PC-9 (cell line): ENCODE results near the gene LY6G5B. TPM values are rescaled to one million over a fixed set of nuclear protein-coding genes. Genes with fewer than 3 reads are reported as not detected.

Experiments used
- BruUV-seq: library from RNA; stranded (reverse); fragments of 400-500 nt; replicated peaks from 2 replicates; lab custom pipeline; 2021; lab: Mats Ljungman, UMichigan
- CTCF ChIA-PET: fragments of 300-600 bp; sonication (Branson Sonifier 250); formaldehyde crosslinking; loops from one replicate; lab custom pipeline; 2022; ENCODE audit warnings: antibody characterized with exemption; lab: Charles Lee
- POLR2A ChIA-PET: fragments of 300-600 bp; sonication (Branson Sonifier 250); formaldehyde crosslinking; loops from one replicate; lab custom pipeline; 2022; ENCODE audit warnings: antibody characterized with exemption; ENCODE audit not compliant: unreplicated experiment; lab: Charles Lee
- DNase-seq, 2 experiments: peaks; one replicate each; pipeline versions ENCODE4 v3.0.0 to v3.0.0-alpha.2; 2015 to 2022; ENCODE audit warnings: mixed read lengths in 1 of 2
- H2AFZ ChIP-seq: fragments of 200-600 bp; sonication (generic); 2 replicates; pipeline ENCODE4 v1.8.1; 2017; ENCODE audit warnings: antibody characterized with exemption
- H3F3A ChIP-seq: fragments of 200-600 bp; sonication (generic); 2 replicates; pipeline ENCODE4 v1.8.1; 2017; ENCODE audit warnings: antibody characterized with exemption, mild to moderate bottlenecking, low read depth; ENCODE audit not compliant: insufficient read depth
- H3K27ac ChIP-seq: fragments of 200-600 bp; sonication (generic); 2 replicates; pipeline ENCODE4 v1.6.1; 2016; ENCODE audit warnings: mixed run types
- H3K27me3 ChIP-seq: fragments of 200-600 bp; sonication (generic); 2 replicates; pipeline ENCODE4 v1.6.1; 2016; ENCODE audit warnings: low read depth, mixed run types; ENCODE audit not compliant: insufficient read depth
- H3K36me3 ChIP-seq: fragments of 200-600 bp; sonication (generic); 2 replicates; pipeline ENCODE4 v1.6.1; 2016; ENCODE audit warnings: low read depth, mixed run types
- H3K4me1 ChIP-seq: fragments of 200-600 bp; sonication (generic); replicated peaks from 2 replicates; pipeline ENCODE4 v1.6.1; 2016; ENCODE audit warnings: mixed run types; ENCODE audit not compliant: insufficient read depth
- H3K4me2 ChIP-seq: fragments of 200-600 bp; sonication (generic); 2 replicates; pipeline ENCODE4 v1.6.1; 2017; ENCODE audit warnings: mixed run types
- H3K4me3 ChIP-seq: fragments of 200-600 bp; sonication (generic); 2 replicates; pipeline ENCODE4 v1.6.1; 2016; ENCODE audit warnings: mixed run types
- H3K79me2 ChIP-seq: fragments of 200-600 bp; sonication (generic); 2 replicates; pipeline ENCODE4 v1.6.1; 2017; ENCODE audit warnings: low read depth, mixed run types
- H3K9me2 ChIP-seq: fragments of 200-600 bp; sonication (generic); 2 replicates; pipeline ENCODE4 v1.8.1; 2017; ENCODE audit warnings: mild to moderate bottlenecking; ENCODE audit not compliant: insufficient read depth
- H3K9me3 ChIP-seq: fragments of 200-600 bp; sonication (generic); 2 replicates; pipeline ENCODE4 v1.8.1; 2016; ENCODE audit warnings: low read depth; ENCODE audit not compliant: insufficient read depth
- H4K20me1 ChIP-seq: fragments of 200-600 bp; sonication (generic); 2 replicates; pipeline ENCODE4 v1.8.1; 2017; ENCODE audit not compliant: insufficient read depth
- EZH2 ChIP-seq: fragments of 200-600 bp; sonication (generic); IDR thresholded peaks from 2 replicates; pipeline ENCODE4 v1.8.0; 2017; ENCODE audit warnings: antibody characterized with exemption, low read depth
- intact Hi-C: fragments of 100-400 bp; cut with micrococcal nuclease; formaldehyde crosslinking; loops from one replicate; pipeline ENCODE4 v1.10.0; 2022; ENCODE audit not compliant: unreplicated experiment
- total RNA-seq: library from RNA; stranded (reverse); gene quantifications from 2 replicates; pipeline ENCODE4 v1.2.3, GENCODE V29; 2021
- TF ChIP-seq, protein P1 (sequence below): fragments of 200-600 bp; sonication (generic); conservative IDR thresholded peaks from 2 replicates; pipeline ENCODE4 v1.6.1; 2017; ENCODE audit warnings: mixed run types, antibody characterized with exemption, mild to moderate bottlenecking, moderate library complexity

LY6G5B gene
- total RNA-seq, 1 experiment from 2014 or later: 24.0 TPM

GRCh38 chr6:31634131-31634530 is 35.6 kb upstream of the LY6G5B start:
- Histone ChIP-seq H3K79me2 (no peaks in the 10 kb centered on the region), H3K4me1 (no peaks in the 10 kb centered on the region), H3K27ac (no peak overlapping the region), H3F3A (peaks cover 67% of the 10 kb centered on the region), H3K4me2 (no peak overlapping the region), H3K27me3 (no peaks in the 10 kb centered on the region), H3K36me3 (peaks cover 12% of the 10 kb centered on the region; the same call in 1 of the 2 replicates), H2AFZ (no peak overlapping the region), H3K9me3 (no peaks in the 10 kb centered on the region), H4K20me1 (0 out of 2 replicates have a peak, but pooled peaks cover 11% of the 10 kb centered on the region), H3K9me2 (no peaks in the 10 kb centered on the region), H3K4me3 (no peak overlapping the region)
- BruUV-seq: no TSS peak
- CTCF ChIA-PET: no interaction called here
- TF ChIP-seq EZH2: no peak
- TF ChIP-seq, protein P1, sequence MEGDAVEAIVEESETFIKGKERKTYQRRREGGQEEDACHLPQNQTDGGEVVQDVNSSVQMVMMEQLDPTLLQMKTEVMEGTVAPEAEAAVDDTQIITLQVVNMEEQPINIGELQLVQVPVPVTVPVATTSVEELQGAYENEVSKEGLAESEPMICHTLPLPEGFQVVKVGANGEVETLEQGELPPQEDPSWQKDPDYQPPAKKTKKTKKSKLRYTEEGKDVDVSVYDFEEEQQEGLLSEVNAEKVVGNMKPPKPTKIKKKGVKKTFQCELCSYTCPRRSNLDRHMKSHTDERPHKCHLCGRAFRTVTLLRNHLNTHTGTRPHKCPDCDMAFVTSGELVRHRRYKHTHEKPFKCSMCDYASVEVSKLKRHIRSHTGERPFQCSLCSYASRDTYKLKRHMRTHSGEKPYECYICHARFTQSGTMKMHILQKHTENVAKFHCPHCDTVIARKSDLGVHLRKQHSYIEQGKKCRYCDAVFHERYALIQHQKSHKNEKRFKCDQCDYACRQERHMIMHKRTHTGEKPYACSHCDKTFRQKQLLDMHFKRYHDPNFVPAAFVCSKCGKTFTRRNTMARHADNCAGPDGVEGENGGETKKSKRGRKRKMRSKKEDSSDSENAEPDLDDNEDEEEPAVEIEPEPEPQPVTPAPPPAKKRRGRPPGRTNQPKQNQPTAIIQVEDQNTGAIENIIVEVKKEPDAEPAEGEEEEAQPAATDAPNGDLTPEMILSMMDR: no peak
- POLR2A ChIA-PET: no interaction called here
- DNase-seq: no peak
- intact Hi-C loops: no loop called here

GRCh38 chr6:31634969-31635575 is 34.7 kb upstream of the LY6G5B start:
- Histone ChIP-seq H3K4me3 (no peak overlapping the region), H3K27ac (no peak overlapping the region), H2AFZ (no peak overlapping the region), H3K27me3 (no peaks in the 10 kb centered on the region), H3K79me2 (no peaks in the 10 kb centered on the region), H3K4me1 (no peaks in the 10 kb centered on the region), H4K20me1 (0 out of 2 replicates have a peak, but pooled peaks cover 17% of the 10 kb centered on the region), H3F3A (peaks cover 70% of the 10 kb centered on the region), H3K9me3 (no peaks in the 10 kb centered on the region), H3K4me2 (no peak overlapping the region), H3K9me2 (no peaks in the 10 kb centered on the region), H3K36me3 (peaks cover 16% of the 10 kb centered on the region; the same call in 1 of the 2 replicates)
- BruUV-seq: no TSS peak
- POLR2A ChIA-PET: interaction anchor here (0.5 kb wide), 1 partner anchor 14 kb away, joined by 3 read pairs; no protein-coding TSS in a partner anchor
- intact Hi-C loops: no loop called here
- CTCF ChIA-PET: interaction anchor here (0.6 kb wide), 1 partner anchor 28 kb away, joined by 6 read pairs; no protein-coding TSS in a partner anchor
- no peak for DNase-seq
- TF ChIP-seq, protein P1: no peak
- TF ChIP-seq EZH2: no peak

- H3K27ac ChIP-seq: no peak overlapping the region
- intact Hi-C loops: no loop called here
- CTCF ChIA-PET: no interaction called here
- no peak overlapping the region for H3K4me3 ChIP-seq
- H3K4me2 ChIP-seq: no peak overlapping the region
- DNase-seq: no peak
- no peaks in the 10 kb centered on the region for H3K9me2 ChIP-seq
- no peaks in the 10 kb centered on the region for H3K79me2 ChIP-seq
- no peak for TF ChIP-seq EZH2
- TF ChIP-seq, protein P1: no peak
- BruUV-seq: TSS peak; percentile 16
- no peaks in the 10 kb centered on the region for H3K27me3 ChIP-seq
- 0 out of 2 replicates have a peak, but pooled peaks cover 17% of the 10 kb centered on the region for H4K20me1 ChIP-seq
- peaks cover 73% of the 10 kb centered on the region for H3F3A ChIP-seq
- H3K4me1 ChIP-seq: no peaks in the 10 kb centered on the region
- POLR2A ChIA-PET: interaction anchor here (0.6 kb wide), 1 partner anchor 228 kb away, joined by 4 read pairs; no protein-coding TSS in a partner anchor
- H2AFZ ChIP-seq: no peak overlapping the region
- H3K36me3 ChIP-seq: peaks cover 19% of the 10 kb centered on the region; the same call in 1 of the 2 replicates
- no peaks in the 10 kb centered on the region for H3K9me3 ChIP-seq
These were observed 32.8 kb upstream of the LY6G5B start for GRCh38 chr6:31636698-31637596.
